Measurements from ENCODE around the gene ATXN7L2. TPM values are rescaled to one million over a fixed set of nuclear protein-coding genes. Genes with fewer than 3 reads are reported as not detected.

ATXN7L2 gene
- polyA plus RNA-seq, 2 of the 4 experiments (the other 2 are of a cell fraction): 0.97 to 2.2 TPM

DNA sequence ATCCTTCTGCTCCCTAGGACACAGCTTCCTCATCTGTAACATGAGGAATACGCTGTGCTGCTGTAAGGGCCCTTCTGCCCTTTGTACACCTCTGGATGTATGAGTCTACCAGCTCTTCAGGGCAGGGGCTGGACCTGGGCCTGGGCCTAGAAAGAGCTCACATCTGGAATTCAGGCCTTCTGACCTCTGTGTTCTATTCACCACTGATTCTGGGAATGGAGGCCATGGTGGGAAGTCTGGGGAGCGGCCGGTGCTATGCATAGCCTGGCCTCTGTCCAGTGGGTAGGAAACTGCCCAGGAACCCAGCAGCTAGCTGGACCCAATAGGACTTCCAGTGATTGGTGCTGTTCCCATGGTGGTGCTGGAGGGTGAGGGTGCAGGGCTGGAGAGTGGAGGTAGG lies 45.0 kb downstream of the ATXN7L2 start:
- no peak for ATAC-seq
- CTCF ChIA-PET: interaction anchor here (7.8 to 21.4 kb wide), 3 partner anchors 14 to 37 kb away, joined by 143 to 749 read pairs (median 232); partner anchors contain the start of genes AMIGO1, ATXN7L2, CYB561D1 and GPR61
- H3K4me1 ChIP-seq: peaks cover 4% of the 10 kb centered on the region; the same call in 2 of the 3 replicates
- H3K9me3 ChIP-seq: peaks cover 2% of the 10 kb centered on the region; the same call in 1 of the 3 replicates
- no peak overlapping the region for H3K4me3 ChIP-seq
- H3K4me2 ChIP-seq: no peak overlapping the region
- no peak overlapping the region for H3K27ac ChIP-seq
- DNase-seq (ENCODE audit: low read depth in 1 of 2, low spot score in 1 of 2): no peak
- TF ChIP-seq RCOR1 (IDR thresholded peaks at IDR 0.05; ENCODE audit: low read depth, low read length): no peak
- WGBS (ENCODE audit: missing lambda C conversion rate): 89% methylated on average over 3 of the region's 3 CpGs
- no peak for FAIRE-seq
- POLR2A ChIA-PET: interaction anchor here (1.3 kb wide), 1 partner anchor 35 kb away, joined by 3 read pairs; the partner anchor contains the start of gene CYB561D1

DNA sequence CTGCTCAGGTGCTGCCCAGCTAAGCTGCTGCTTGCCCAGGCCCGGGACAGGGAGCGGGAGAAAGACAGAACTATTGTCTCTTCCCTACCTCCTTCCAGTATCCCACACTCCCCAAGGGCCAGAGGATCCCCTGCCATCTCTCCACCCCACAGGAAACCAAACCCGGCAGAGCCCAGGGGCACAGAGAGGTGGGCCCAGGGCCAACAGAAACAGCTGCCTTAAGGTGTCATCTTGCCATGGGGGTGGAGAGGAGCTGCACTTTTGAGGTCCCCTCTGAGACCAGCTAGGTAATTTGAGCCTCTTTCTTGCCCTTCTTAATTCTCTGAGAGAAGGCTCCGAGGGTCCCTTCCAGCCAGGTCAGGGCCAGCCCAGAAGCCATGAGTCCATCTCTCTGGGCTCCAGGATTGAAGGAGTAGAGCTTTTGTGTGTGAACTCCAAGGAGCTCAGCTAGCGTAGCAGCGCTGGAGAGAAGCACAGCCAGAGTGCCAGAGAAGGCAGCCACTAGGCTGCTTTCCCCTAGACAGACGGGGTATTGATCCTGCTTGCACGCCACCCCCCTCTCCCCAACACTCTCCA lies 46.3 kb downstream of the ATXN7L2 start:
- no peak for ATAC-seq
- FAIRE-seq: no peak
- Histone ChIP-seq H3K4me3 (no peak overlapping the region), H3K4me2 (no peak overlapping the region), H3K9me3 (no peaks in the 10 kb centered on the region), H3K27ac (no peak overlapping the region), H3K4me1 (peaks cover 4% of the 10 kb centered on the region; the same call in 2 of the 3 replicates)
- WGBS (ENCODE audit: missing lambda C conversion rate): 66% methylated on average over 8 of the region's 8 CpGs
- DNase-seq (ENCODE audit: low read depth in 1 of 2, low spot score in 1 of 2): no peak
- ChIA-PET CTCF (interaction anchor here (0.7 to 21.4 kb wide), 5 partner anchors 12 to 1321 kb away, joined by 3 to 749 read pairs (median 143); partner anchors contain the start of genes AMIGO1, ATXN7L2, CYB561D1 and GPR61), POLR2A (interaction anchor here (0.9 kb wide), 1 partner anchor 46 kb away, joined by 3 read pairs; the partner anchor contains the start of gene ATXN7L2)
- no peak for TF ChIP-seq RNF2 (IDR thresholded peaks at IDR 0.05; ENCODE audit: borderline replicate concordance, low read depth)
- no peak for TF ChIP-seq JUN (IDR thresholded peaks at IDR 0.05)
- TF ChIP-seq ESRRA (IDR thresholded peaks at IDR 0.05; ENCODE audit: borderline replicate concordance, low read length): no peak
- TF ChIP-seq SREBF2 (IDR thresholded peaks at IDR 0.05): no peak
- no peak for TF ChIP-seq FOSL2 (IDR thresholded peaks at IDR 0.05)
- no peak for TF ChIP-seq FOSL2 (CRISPR knock-in tag; IDR thresholded peaks at IDR 0.05)
- TF ChIP-seq HDAC2 (IDR thresholded peaks at IDR 0.05): no peak
- TF ChIP-seq CHD2 (IDR thresholded peaks at IDR 0.05; ENCODE audit: low read length, partially characterized antibody): no peak
- no peak for TF ChIP-seq RARB (CRISPR knock-in tag; IDR thresholded peaks at IDR 0.05)
- TF ChIP-seq CHD4 (IDR thresholded peaks at IDR 0.05; ENCODE audit: borderline replicate concordance): no peak
- no peak for TF ChIP-seq KDM5A (IDR thresholded peaks at IDR 0.05)
- TF ChIP-seq, protein P1, sequence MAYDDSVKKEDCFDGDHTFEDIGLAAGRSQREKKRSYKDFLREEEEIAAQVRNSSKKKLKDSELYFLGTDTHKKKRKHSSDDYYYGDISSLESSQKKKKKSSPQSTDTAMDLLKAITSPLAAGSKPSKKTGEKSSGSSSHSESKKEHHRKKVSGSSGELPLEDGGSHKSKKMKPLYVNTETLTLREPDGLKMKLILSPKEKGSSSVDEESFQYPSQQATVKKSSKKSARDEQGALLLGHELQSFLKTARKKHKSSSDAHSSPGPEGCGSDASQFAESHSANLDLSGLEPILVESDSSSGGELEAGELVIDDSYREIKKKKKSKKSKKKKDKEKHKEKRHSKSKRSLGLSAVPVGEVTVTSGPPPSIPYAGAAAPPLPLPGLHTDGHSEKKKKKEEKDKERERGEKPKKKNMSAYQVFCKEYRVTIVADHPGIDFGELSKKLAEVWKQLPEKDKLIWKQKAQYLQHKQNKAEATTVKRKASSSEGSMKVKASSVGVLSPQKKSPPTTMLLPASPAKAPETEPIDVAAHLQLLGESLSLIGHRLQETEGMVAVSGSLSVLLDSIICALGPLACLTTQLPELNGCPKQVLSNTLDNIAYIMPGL (CRISPR knock-in tag; IDR thresholded peaks at IDR 0.05; ENCODE audit: borderline replicate concordance): no peak

DNA sequence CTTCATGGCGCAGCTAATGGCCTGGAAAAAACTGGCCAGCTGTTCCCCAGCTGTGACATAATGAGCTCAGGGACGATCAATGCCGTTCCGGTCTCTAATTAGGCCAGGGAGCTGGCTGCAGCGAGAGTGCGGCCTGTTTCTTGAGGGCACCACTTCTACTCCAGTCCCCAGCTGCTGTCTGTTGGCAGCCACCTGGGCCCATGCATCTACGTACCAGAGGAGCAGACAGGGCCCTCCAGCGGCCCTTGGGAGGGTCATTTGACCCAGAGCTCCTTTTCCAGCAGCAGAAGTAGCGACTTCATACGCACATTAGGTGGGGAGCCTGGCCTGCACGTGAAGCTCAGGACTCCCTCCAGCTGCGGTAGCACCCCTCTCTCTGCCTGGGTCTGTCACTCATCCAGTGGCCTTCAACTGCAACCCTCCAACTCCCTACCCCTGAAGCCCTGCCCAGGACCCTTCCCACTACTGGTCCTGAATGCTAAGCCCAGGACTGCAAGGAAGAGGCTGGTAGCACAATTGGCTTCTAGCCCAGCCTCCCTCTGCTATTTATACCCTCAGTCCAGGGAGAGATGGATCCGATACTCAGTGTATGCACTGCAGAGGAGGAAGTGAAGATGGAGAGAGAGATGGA lies 46.9 kb downstream of the ATXN7L2 start:
- POLR2A ChIA-PET: interaction anchor here (0.9 kb wide), 1 partner anchor 47 kb away, joined by 3 read pairs; the partner anchor contains the start of gene ATXN7L2
- WGBS (ENCODE audit: missing lambda C conversion rate): 72% methylated on average over 11 of the region's 13 CpGs

More for the DNA sequence above, 46.9 kb downstream of the ATXN7L2 start:
- TF ChIP-seq HOXB13 (CRISPR knock-in tag; IDR thresholded peaks at IDR 0.05; ENCODE audit: low read depth) (no peak), PHF8 (IDR thresholded peaks at IDR 0.05; ENCODE audit: borderline replicate concordance, low read depth) (no peak), CHD2 (IDR thresholded peaks at IDR 0.05; ENCODE audit: low read length, partially characterized antibody) (no peak), RAD21 (conservative IDR thresholded peaks at IDR 0.05 in 1 of 2, IDR thresholded peaks at IDR 0.05 in 1 of 2) (no peak), POLR2A (IDR thresholded peaks at IDR 0.05; ENCODE audit: low read length) (no peak), BHLHE40 (IDR thresholded peaks at IDR 0.05; ENCODE audit: low read depth, low read length) (no peak), NPAS2 (CRISPR knock-in tag; IDR thresholded peaks at IDR 0.05; ENCODE audit: borderline replicate concordance) (no peak), TFCP2L1 (CRISPR knock-in tag; IDR thresholded peaks at IDR 0.05) (no peak), POLR2AphosphoS2 (conservative IDR thresholded peaks at IDR 0.05; ENCODE audit: low read length) (no peak), CBX2 (IDR thresholded peaks at IDR 0.05; ENCODE audit: borderline replicate concordance, low read depth) (no peak), CEBPB (IDR thresholded peaks at IDR 0.05) (no peak), RARB (CRISPR knock-in tag; IDR thresholded peaks at IDR 0.05) (no peak)
- TF ChIP-seq, protein P2, sequence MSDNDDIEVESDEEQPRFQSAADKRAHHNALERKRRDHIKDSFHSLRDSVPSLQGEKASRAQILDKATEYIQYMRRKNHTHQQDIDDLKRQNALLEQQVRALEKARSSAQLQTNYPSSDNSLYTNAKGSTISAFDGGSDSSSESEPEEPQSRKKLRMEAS (IDR thresholded peaks at IDR 0.05): no peak
- CTCF ChIA-PET: interaction anchor here (1.7 to 21.4 kb wide), 4 partner anchors 12 to 132 kb away, joined by 6 to 749 read pairs (median 188); partner anchors contain the start of genes AMIGO1, ATXN7L2, CYB561D1 and GPR61
- Histone ChIP-seq H3K9me3 (no peaks in the 10 kb centered on the region), H3K4me3 (no peak overlapping the region), H3K4me2 (no peak overlapping the region), H3K27ac (no peak overlapping the region), H3K4me1 (peaks cover 4% of the 10 kb centered on the region; the same call in 2 of the 3 replicates)
- DNase-seq (ENCODE audit: low read depth in 1 of 2, low spot score in 1 of 2) (no peak), ATAC-seq (no peak), FAIRE-seq (no peak)

All from A549 (cell line).